H1 (cell line): ENCODE data around the gene SFXN1. TPM values are rescaled to one million over a fixed set of nuclear protein-coding genes. Genes with fewer than 3 reads are reported as not detected.

Experiments
- CTCF ChIA-PET: fragments of 300-600 bp; sonication (Branson Sonifier 250); formaldehyde crosslinking; loops from one replicate; lab custom pipeline; 2021; ENCODE audit not compliant: partially characterized antibody; lab: Charles Lee
- POLR2A ChIA-PET: fragments of 300-600 bp; sonication (Branson Sonifier 250); formaldehyde crosslinking; loops from one replicate; lab custom pipeline; 2021; ENCODE audit warnings: inconsistent platforms; ENCODE audit not compliant: partially characterized antibody; lab: Charles Lee
- DNase-seq, 2 experiments: peaks; one replicate each; pipeline versions ENCODE4 v3.0.0 to v3.0.0-alpha.2; 2010 to 2022; ENCODE audit warnings: low spot score in 2 of 2, low read depth in 1 of 2, mixed read lengths in 1 of 2
- FAIRE-seq: peaks from 2 replicates; lab custom pipeline; 2011; peaks lifted over from hg19 to GRCh38; lab: Jason Lieb, UNC
- H2AFZ ChIP-seq: 2 replicates; pipeline ENCODE4 v1.8.1; 2012; ENCODE audit warnings: low read length, inconsistent platforms
- H2AK5ac ChIP-seq: 2 replicates; pipeline ENCODE4 v1.6.1; 2013; ENCODE audit warnings: low read depth, low read length
- H2BK120ac ChIP-seq: replicated peaks from 2 replicates; pipeline ENCODE3; 2013; ENCODE audit warnings: low read depth, low read length, inconsistent platforms
- H2BK12ac ChIP-seq: 2 replicates; pipeline ENCODE4 v1.6.1; 2013; ENCODE audit warnings: low read depth, low read length
- H2BK15ac ChIP-seq: 2 replicates; pipeline ENCODE4 v1.6.1; 2013; ENCODE audit warnings: low read length
- H2BK20ac ChIP-seq: 2 replicates; pipeline ENCODE4 v1.6.1; 2013; ENCODE audit warnings: low read length
- H2BK5ac ChIP-seq: 2 replicates; pipeline ENCODE4 v1.6.1; 2013; ENCODE audit warnings: low read depth, low read length
- H3K14ac ChIP-seq: 2 replicates; pipeline ENCODE4 v1.6.1; 2013; ENCODE audit warnings: inconsistent platforms; ENCODE audit not compliant: insufficient read length
- H3K18ac ChIP-seq: 2 replicates; pipeline ENCODE4 v1.6.1; 2013; ENCODE audit warnings: low read length; ENCODE audit errors: extremely low read depth
- H3K23ac ChIP-seq: 2 replicates; pipeline ENCODE4 v1.6.1; 2013; ENCODE audit warnings: inconsistent platforms; ENCODE audit not compliant: insufficient read length
- H3K23me2 ChIP-seq: 2 replicates; pipeline ENCODE4 v1.6.1; 2013; ENCODE audit warnings: low read depth, low read length
- H3K27ac ChIP-seq: 2 replicates; pipeline ENCODE4 v1.6.1; 2011; ENCODE audit warnings: low read depth, low read length, inconsistent platforms
- H3K27me3 ChIP-seq, 4 experiments: replicated peaks in 1 of 4; 1 replicate in 1 of 4; 2 replicates in 3 of 4; pipeline versions ENCODE4 v1.6.1 to v1.8.1; 2011 to 2013; ENCODE audit warnings: low read length in 3 of 4, mild to moderate bottlenecking in 3 of 4, inconsistent platforms in 2 of 4, mixed read lengths in 2 of 4, moderate library complexity in 1 of 4; ENCODE audit not compliant: control insufficient read depth in 3 of 4, insufficient read depth in 3 of 4; ENCODE audit errors: extremely low read depth in 1 of 4
- H3K36me3 ChIP-seq, 4 experiments: 2 replicates each; pipeline versions ENCODE4 v1.6.1 to v1.8.1; 2011 to 2013; ENCODE audit warnings: mild to moderate bottlenecking in 4 of 4, low read length in 3 of 4, moderate library complexity in 2 of 4, control low read depth in 1 of 4, inconsistent platforms in 1 of 4; ENCODE audit not compliant: insufficient read depth in 4 of 4, control insufficient read depth in 2 of 4
- H3K4ac ChIP-seq: replicated peaks from 2 replicates; pipeline ENCODE3; 2013; ENCODE audit warnings: low read length, low read depth, mixed read lengths, inconsistent platforms; ENCODE audit not compliant: insufficient read length
- H3K4me1 ChIP-seq, 4 experiments: replicated peaks in 1 of 4; 1 replicate in 1 of 4; 2 replicates in 3 of 4; pipeline versions ENCODE4 v1.6.1 to v1.8.1; 2011 to 2013; ENCODE audit warnings: low read length in 3 of 4, inconsistent platforms in 2 of 4, mixed read lengths in 1 of 4; ENCODE audit not compliant: insufficient read depth in 4 of 4, control insufficient read depth in 3 of 4
- H3K4me2 ChIP-seq, 2 experiments: 2 replicates each; pipeline versions ENCODE4 v1.6.1 to v1.8.1; 2011 to 2013; ENCODE audit warnings: low read depth in 2 of 2, low read length in 2 of 2, control low read depth in 1 of 2, inconsistent platforms in 1 of 2, mild to moderate bottlenecking in 1 of 2; ENCODE audit not compliant: insufficient read depth in 1 of 2
- H3K4me3 ChIP-seq, 4 experiments: fragments of 200-600, 300-600 bp in 1 of 4; sonication (generic), shearing (Covaris generic), sonication (Bioruptor Twin) in 1 of 4; 2 replicates each; pipeline versions ENCODE4 v1.5.1 to v1.8.1; 2011 to 2016; ENCODE audit warnings: low read length in 4 of 4, low read depth in 3 of 4, control low read depth in 2 of 4, inconsistent platforms in 2 of 4, mild to moderate bottlenecking in 2 of 4, mixed read lengths in 1 of 4, moderate library complexity in 1 of 4; ENCODE audit not compliant: insufficient read depth in 2 of 4; ENCODE audit errors: extremely low read depth in 1 of 4
- H3K56ac ChIP-seq: replicated peaks from 2 replicates; pipeline ENCODE3; 2013; ENCODE audit warnings: low read depth, mild to moderate bottlenecking, mixed read lengths, low read length, inconsistent platforms; ENCODE audit not compliant: insufficient read length
- H3K79me1 ChIP-seq: 2 replicates; pipeline ENCODE4 v1.6.1; 2013; ENCODE audit warnings: low read depth, low read length, control low read depth
- H3K79me2 ChIP-seq, 2 experiments: 2 replicates each; pipeline versions ENCODE4 v1.6.1 to v1.8.1; 2012 to 2013; ENCODE audit warnings: low read length in 2 of 2, mild to moderate bottlenecking in 2 of 2, inconsistent platforms in 1 of 2; ENCODE audit not compliant: insufficient read depth in 2 of 2, control insufficient read depth in 1 of 2
- H3K9ac ChIP-seq, 4 experiments: replicated peaks in 1 of 4; 1 replicate in 1 of 4; 2 replicates in 3 of 4; pipeline versions ENCODE4 v1.6.1 to v1.8.1; 2011 to 2013; ENCODE audit warnings: low read depth in 3 of 4, low read length in 3 of 4, control low read depth in 2 of 4, mild to moderate bottlenecking in 2 of 4, moderate library complexity in 2 of 4, inconsistent platforms in 1 of 4; ENCODE audit errors: extremely low read depth in 1 of 4
- H3K9me3 ChIP-seq, 2 experiments: 2 replicates each; pipeline versions ENCODE4 v1.6.1 to v1.8.1; 2012 to 2013; ENCODE audit warnings: mild to moderate bottlenecking in 2 of 2, moderate library complexity in 2 of 2, control low read depth in 1 of 2, inconsistent platforms in 1 of 2, low read depth in 1 of 2, low read length in 1 of 2, mixed read lengths in 1 of 2; ENCODE audit not compliant: insufficient read depth in 2 of 2
- H4K20me1 ChIP-seq, 2 experiments: replicated peaks in 1 of 2; 2 replicates each; pipeline versions ENCODE3 to v1.8.1; 2011 to 2013; ENCODE audit warnings: inconsistent platforms in 2 of 2, low read length in 2 of 2, mild to moderate bottlenecking in 1 of 2; ENCODE audit not compliant: insufficient read depth in 2 of 2, control insufficient read depth in 1 of 2
- H4K5ac ChIP-seq: 2 replicates; pipeline ENCODE4 v1.6.1; 2013; ENCODE audit warnings: low read length, low read depth, mixed read lengths, inconsistent platforms; ENCODE audit not compliant: insufficient read length
- H4K8ac ChIP-seq: 2 replicates; pipeline ENCODE4 v1.8.0; 2013; ENCODE audit warnings: mild to moderate bottlenecking, moderate library complexity, low read length, inconsistent platforms; ENCODE audit not compliant: insufficient read depth; ENCODE audit errors: extremely low read depth
- H4K91ac ChIP-seq: replicated peaks from 2 replicates; pipeline ENCODE3; 2013; ENCODE audit warnings: low read length, mixed read lengths, inconsistent platforms; ENCODE audit not compliant: insufficient read length
- BACH1 ChIP-seq: IDR thresholded peaks from 2 replicates; pipeline ENCODE4 v1.6.1; 2012; ENCODE audit warnings: low read length, improper control_type of control experiment
- CTCF ChIP-seq, 3 experiments: IDR thresholded peaks; 1 replicate in 2 of 3; 2 replicates in 1 of 3; pipeline versions ENCODE4 v1.5.1 to v1.6.1; 2011; ENCODE audit warnings: low read length in 3 of 3, mild to moderate bottlenecking in 3 of 3, inconsistent platforms in 2 of 3, low read depth in 1 of 3, moderate library complexity in 1 of 3; ENCODE audit not compliant: insufficient read depth in 1 of 3; ENCODE audit errors: control extremely low read depth in 1 of 3
- EGR1 ChIP-seq: IDR thresholded peaks from 2 replicates; pipeline ENCODE4 v1.6.1; 2011; ENCODE audit warnings: low read depth, low read length, borderline replicate concordance
- HDAC6 ChIP-seq: IDR thresholded peaks from one replicate; pipeline ENCODE4 v1.7.1; 2012; ENCODE audit warnings: low read depth, mild to moderate bottlenecking, inconsistent platforms, low read length, moderate library complexity
- MAFK ChIP-seq: IDR thresholded peaks from 2 replicates; pipeline ENCODE4 v1.6.1; 2012; ENCODE audit warnings: low read depth, mild to moderate bottlenecking, improper control_type of control experiment, low read length
- NRF1 ChIP-seq: IDR thresholded peaks from 2 replicates; pipeline ENCODE4 v1.6.1; 2011; ENCODE audit warnings: mild to moderate bottlenecking, low read depth, low read length, improper control_type of control experiment
- POLR2A ChIP-seq, 2 experiments: IDR thresholded peaks; 1 replicate in 1 of 2; 2 replicates in 1 of 2; pipeline ENCODE4 v1.6.1; 2011; ENCODE audit warnings: low read depth in 2 of 2, low read length in 2 of 2, mild to moderate bottlenecking in 2 of 2; ENCODE audit errors: control extremely low read depth in 1 of 2
- SIN3A ChIP-seq, 2 experiments: IDR thresholded peaks in 1 of 2; conservative IDR thresholded peaks in 1 of 2; 2 replicates each; pipeline ENCODE4 v1.6.1; 2011 to 2012; ENCODE audit warnings: low read length in 2 of 2, improper control_type of control experiment in 1 of 2, low read depth in 1 of 2, mild to moderate bottlenecking in 1 of 2
- SP1 ChIP-seq: IDR thresholded peaks from 2 replicates; pipeline ENCODE4 v1.6.1; 2011; ENCODE audit warnings: low read depth, low read length
- WGBS, 2 experiments: shearing (Covaris generic) in 1 of 2; methylation state at CpG; one replicate each; pipeline versions ENCODE4 v1.1.6 to v1.1.7; 2013 to 2015; ENCODE audit warnings: low lambda C conversion rate in 2 of 2, mixed read lengths in 2 of 2, inconsistent platforms in 1 of 2, low coverage in 1 of 2, missing lambda C conversion rate in 1 of 2; ENCODE audit not compliant: insufficient replicate concordance in 2 of 2, insufficient coverage in 1 of 2, insufficient read length in 1 of 2; ENCODE audit errors: extremely low coverage in 1 of 2, missing lambda C conversion rate in 1 of 2; 5-methylcytosine and 5-hydroxymethylcytosine counted together
- polyA plus RNA-seq, 7 experiments: library from polyadenylated mRNA; depleted of rRNA in 3 of 7; stranded (reverse) in 5 of 7; unstranded in 2 of 7; fragments of >200 nt in 5 of 7; fragments of 200-250 nt in 2 of 7; gene quantifications; 1 replicate in 5 of 7; 2 replicates in 1 of 7; 4 replicates in 1 of 7; pipeline versions ENCODE4 v1.2.1 to v1.2.3, GENCODE V29; 2011 to 2013; ENCODE audit warnings: missing spikeins in 2 of 7, mixed read lengths in 2 of 7
- total RNA-seq: library from RNA; stranded (reverse); fragmentation: NEBNext Ultra II Directional; extraction: Animal tissue kit (Norgen Biotek cat#: 25700); gene quantifications from 2 replicates; pipeline ENCODE4 v1.2.1, GENCODE V29; 2021

Gene SFXN1
- total and polyA plus RNA-seq, 2 of the 8 experiments (the other 6 are each of a cell fraction or from before 2014, with no cell fraction given): 72.7 to 97.6 TPM

GRCh38 chr5:175538576-175538975 lies 60.2 kb downstream of the SFXN1 start:
- Histone ChIP-seq H3K4me2 (no peak overlapping the region), H3K56ac (no peak overlapping the region), H3K23me2 (no peaks in the 10 kb centered on the region), H2AK5ac (no peak overlapping the region), H3K4me1 (peaks cover 0 to 25% (median 17%) of the 10 kb centered on the region in 4 experiments; a peak in 6 of 7 replicates), H2BK20ac (no peak overlapping the region; the same call in 1 of the 2 replicates), H2BK5ac (peak overlapping the region; percentile 31; the same call in 1 of the 2 replicates), H2BK120ac (no peak overlapping the region), H4K20me1 (no peaks in the 10 kb centered on the region), H2BK12ac (no peak overlapping the region), H4K8ac (no peak overlapping the region), H3K23ac (no peak overlapping the region), H3K36me3 (no peaks in the 10 kb centered on the region), H3K4ac (no peak overlapping the region), H4K91ac (peak overlapping the region; percentile 48), H3K18ac (no peak overlapping the region), H4K5ac (no peak overlapping the region), H3K27me3 (no peaks in the 10 kb centered on the region; a peak in 2 of 7 replicates), H3K9me3 (no peaks in the 10 kb centered on the region), H3K27ac (no peak overlapping the region), H2AFZ (no peak overlapping the region), H3K14ac (no peak overlapping the region), H2BK15ac (no peak overlapping the region), H3K79me1 (no peaks in the 10 kb centered on the region), H3K4me3 (no peak overlapping the region), H3K9ac (no peak overlapping the region), H3K79me2 (no peaks in the 10 kb centered on the region)
- no peak for FAIRE-seq
- CTCF ChIA-PET: interaction anchor here (1.0 to 15.3 kb wide), 8 partner anchors 10 to 189 kb away, joined by 3 to 199 read pairs (median 4); no protein-coding TSS in a partner anchor
- POLR2A ChIA-PET: no interaction called here
- TF ChIP-seq SIN3A (conservative IDR thresholded peaks at IDR 0.05 in 1 of 2, IDR thresholded peaks at IDR 0.05 in 1 of 2; ENCODE audit: low read depth in 1 of 2, low read length in 2 of 2) (no peak), BACH1 (no peak), CTCF (IDR thresholded peaks at IDR 0.05; ENCODE audit: control extremely low read depth in 1 of 3, insufficient read depth in 1 of 3, low read depth in 1 of 3, low read length in 3 of 3) (no peak), POLR2A (IDR thresholded peaks at IDR 0.05; ENCODE audit: control extremely low read depth in 1 of 2, low read depth in 2 of 2, low read length in 2 of 2) (no peak), EGR1 (no peak), NRF1 (no peak), SP1 (no peak), HDAC6 (no peak), MAFK (no peak)
- no peak for DNase-seq
- WGBS, 2 experiments: 95% methylated on average over 5 of the region's 5 CpGs; no CpG with 5 or more reads in 1 of the 2 experiments
